ENCODE measurements around the gene SYNGR2. TPM values are rescaled to one million over a fixed set of nuclear protein-coding genes. Genes with fewer than 3 reads are reported as not detected.
A peak's percentile ranks its signal among the peaks of the same experiment; 100 is the strongest.

Gene SYNGR2
- total RNA-seq, 1 donor from 2014 or later, result 19.3 TPM

DNA sequence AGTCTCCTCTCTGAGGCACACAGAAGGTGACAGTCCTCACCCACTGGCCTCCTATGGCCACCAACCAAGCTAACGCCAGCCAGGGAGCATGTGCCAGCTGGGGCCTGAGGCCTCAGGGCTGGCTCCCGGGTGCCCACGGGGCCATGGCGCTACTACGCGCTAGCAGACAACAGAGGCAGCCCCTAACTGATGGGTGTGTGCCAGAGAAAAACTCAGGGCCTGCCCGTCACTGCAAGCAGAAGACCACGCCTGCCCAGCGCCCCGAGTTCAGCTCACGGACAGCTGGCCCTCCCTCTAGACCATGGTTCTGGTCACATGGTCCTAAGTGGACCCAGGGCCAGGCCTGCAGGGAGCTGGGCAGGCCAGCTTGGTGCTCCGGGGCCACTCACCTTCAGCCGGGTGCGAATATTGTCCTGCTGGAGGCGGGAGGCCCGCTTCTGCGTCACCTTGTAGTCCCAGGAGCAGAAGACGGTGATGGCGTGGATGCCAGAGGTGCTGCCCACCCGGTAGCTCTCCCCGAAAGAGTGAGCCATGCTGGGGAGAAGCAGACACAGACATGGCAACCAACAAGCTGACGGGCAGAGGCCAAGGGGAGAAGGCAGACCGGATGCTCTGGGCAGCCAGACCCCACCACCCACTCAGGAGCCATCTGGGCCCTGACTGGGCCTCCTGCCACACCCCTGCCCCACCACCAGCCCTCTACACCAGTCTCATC lies 46.0 kb upstream of the SYNGR2 start:
- TF ChIP-seq CTCF (conservative IDR thresholded peaks at IDR 0.05), result no peak
- Mint-ChIP-seq H3K4me1 (peaks cover 9% of the 10 kb centered on the region), H3K27ac (ENCODE audit: unreplicated experiment) (no peak overlapping the region), H3K36me3 (ENCODE audit: low read depth) (no peaks in the 10 kb centered on the region), H3K27me3 (ENCODE audit: low read depth) (peaks cover 4% of the 10 kb centered on the region), H3K9me3 (no peaks in the 10 kb centered on the region), H3K4me3 (no peak overlapping the region)
- no peak for DNase-seq (ENCODE audit: low read depth, low spot score)

GRCh38 chr17:78122931-78123249 lies 45.5 kb upstream of the SYNGR2 start:
- H3K4me1 Mint-ChIP-seq, result peaks cover 9% of the 10 kb centered on the region
- peak overlapping the region; percentile 27 for H3K4me3 Mint-ChIP-seq
- H3K27ac Mint-ChIP-seq (ENCODE audit: unreplicated experiment), result no peak overlapping the region
- no peaks in the 10 kb centered on the region for H3K36me3 Mint-ChIP-seq (ENCODE audit: low read depth)
- peaks cover 4% of the 10 kb centered on the region for H3K27me3 Mint-ChIP-seq (ENCODE audit: low read depth)
- no peak for DNase-seq (ENCODE audit: low read depth, low spot score)
- no peak for TF ChIP-seq CTCF (conservative IDR thresholded peaks at IDR 0.05)
- H3K9me3 Mint-ChIP-seq, result no peaks in the 10 kb centered on the region

GRCh38 chr17:78123258-78123929 lies 45.0 kb upstream of the SYNGR2 start:
- Mint-ChIP-seq H3K27me3 (ENCODE audit: low read depth) (peaks cover 4% of the 10 kb centered on the region), H3K27ac (ENCODE audit: unreplicated experiment) (peak overlapping the region; percentile 46), H3K9me3 (no peaks in the 10 kb centered on the region), H3K4me1 (peaks cover 9% of the 10 kb centered on the region), H3K36me3 (ENCODE audit: low read depth) (no peaks in the 10 kb centered on the region), H3K4me3 (peak overlapping the region; percentile 27)
- no peak for TF ChIP-seq CTCF (conservative IDR thresholded peaks at IDR 0.05)
- DNase-seq (ENCODE audit: low read depth, low spot score), result no peak

DNA sequence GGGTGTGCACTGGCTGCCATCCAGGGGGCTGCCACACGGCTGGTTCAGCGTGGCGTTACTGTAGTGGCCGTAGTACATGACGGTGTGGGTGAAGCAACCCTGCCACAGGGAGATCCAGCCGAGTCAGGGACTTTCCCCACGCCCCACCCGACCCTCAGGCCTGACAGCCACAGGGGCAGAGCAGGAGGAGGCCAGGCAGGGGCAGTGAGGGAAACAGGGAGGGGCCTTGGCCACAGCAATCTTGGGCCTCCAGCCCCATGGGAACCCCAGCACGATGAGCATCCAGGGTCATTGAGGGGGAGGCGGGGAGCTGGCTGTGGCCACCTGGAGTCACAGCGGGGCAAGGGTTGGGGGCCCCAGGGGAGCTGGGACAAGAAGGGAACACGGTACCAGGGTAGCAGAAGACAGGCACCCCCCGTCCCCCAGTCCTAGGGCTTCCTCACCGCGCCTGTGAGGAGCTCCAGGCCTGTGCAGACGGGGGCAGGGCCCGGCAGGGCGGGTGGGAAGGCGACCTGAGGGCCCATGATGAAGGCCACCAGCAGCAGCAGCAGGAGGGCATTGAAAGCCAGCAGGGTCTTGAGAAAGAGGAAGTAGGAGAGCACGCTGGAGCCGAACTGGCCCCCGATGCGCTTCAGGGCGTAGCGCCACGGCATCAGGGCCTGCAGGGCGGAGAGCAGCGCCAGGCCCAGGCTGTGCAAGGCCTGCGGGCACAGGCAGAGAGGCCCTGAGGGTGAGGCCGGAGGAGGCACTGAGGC lies 44.1 kb upstream of the SYNGR2 start:
- TF ChIP-seq CTCF (conservative IDR thresholded peaks at IDR 0.05), result no peak
- H3K36me3 Mint-ChIP-seq (ENCODE audit: low read depth), result no peaks in the 10 kb centered on the region
- no peak overlapping the region for H3K4me3 Mint-ChIP-seq
- H3K27me3 Mint-ChIP-seq (ENCODE audit: low read depth), result peaks cover 6% of the 10 kb centered on the region
- H3K4me1 Mint-ChIP-seq, result peaks cover 16% of the 10 kb centered on the region
- H3K27ac Mint-ChIP-seq (ENCODE audit: unreplicated experiment), result no peak overlapping the region
- DNase-seq (ENCODE audit: low read depth, low spot score), result no peak
- no peaks in the 10 kb centered on the region for H3K9me3 Mint-ChIP-seq

GRCh38 chr17:78124836-78125137 lies 43.6 kb upstream of the SYNGR2 start:
- TF ChIP-seq CTCF (conservative IDR thresholded peaks at IDR 0.05), result no peak
- Mint-ChIP-seq H3K27me3 (ENCODE audit: low read depth) (peaks cover 8% of the 10 kb centered on the region), H3K4me1 (peaks cover 19% of the 10 kb centered on the region), H3K4me3 (no peak overlapping the region), H3K27ac (ENCODE audit: unreplicated experiment) (no peak overlapping the region), H3K9me3 (no peaks in the 10 kb centered on the region), H3K36me3 (ENCODE audit: low read depth) (no peaks in the 10 kb centered on the region)
- no peak for DNase-seq (ENCODE audit: low read depth, low spot score)

Data from neural crest cell (in vitro differentiated cells).